HCT116 (cell line): ENCODE results near the gene LYST. TPM values are rescaled to one million over a fixed set of nuclear protein-coding genes. Genes with fewer than 3 reads are reported as not detected.
A peak's percentile ranks its signal among the peaks of the same experiment; 100 is the strongest.

Source experiments
- ATAC-seq: fragments of 200-7000 bp; cut with Tn5 transposase; 2 replicates; pipeline ENCODE4 v1.9.1; 2020; ENCODE audit warnings: mild to moderate bottlenecking, moderate library complexity
- BruUV-seq: library from RNA; stranded (reverse); fragments of 400-500 nt; replicated peaks from 2 replicates; lab custom pipeline; 2021; lab: Mats Ljungman, UMichigan
- CTCF ChIA-PET: fragments of 300-600 bp; sonication (Branson Sonifier 250); formaldehyde crosslinking; loops from one replicate; lab custom pipeline; 2021; ENCODE audit warnings: antibody characterized with exemption; lab: Charles Lee
- POLR2A ChIA-PET: fragments of 300-600, 350-600 bp; sonication (Branson Sonifier 250); formaldehyde crosslinking; loops from one replicate; lab custom pipeline; 2021; ENCODE audit warnings: antibody characterized with exemption; lab: Charles Lee
- RAD21 ChIA-PET, 2 experiments: fragments of 300-600 bp; sonication (Branson Sonifier 250); formaldehyde crosslinking; loops; one replicate each; lab custom pipeline; 2023; ENCODE audit warnings: low total read pairs in 2 of 2; ENCODE audit not compliant: uncharacterized antibody in 2 of 2, unreplicated experiment in 2 of 2, low non-redundant PET in 1 of 2; lab: Charles Lee
- DNase-seq: peaks from one replicate; pipeline ENCODE4 v3.0.0-alpha.2; 2010; ENCODE audit warnings: low read depth, low spot score
- H2AFZ ChIP-seq: fragments of 200-600 bp; shearing (Covaris generic), sonication (generic); 2 replicates; pipeline ENCODE4 v1.6.1; 2017; ENCODE audit warnings: low read depth, mixed run types, mixed read lengths, antibody characterized with exemption, low read length; ENCODE audit not compliant: poor library complexity, severe bottlenecking
- H3K27ac ChIP-seq: 2 replicates; pipeline ENCODE4 v1.5.1; 2012; ENCODE audit warnings: low read depth, low read length
- H3K27me3 ChIP-seq: fragments of 200-600 bp; sonication (generic); 2 replicates; pipeline ENCODE4 v1.6.1; 2016; ENCODE audit warnings: mixed run types, low read length, mixed read lengths; ENCODE audit not compliant: insufficient read depth
- H3K36me3 ChIP-seq, 2 experiments: fragments of 200-500 bp in 1 of 2; fragments of 200-600 bp in 1 of 2; sonication (Bioruptor generic) in 1 of 2; sonication (generic) in 1 of 2; 2 replicates each; pipeline versions ENCODE4 v1.5.1 to v1.6.1; 2014 to 2016; ENCODE audit warnings: low read length in 2 of 2, inconsistent platforms in 1 of 2, mixed read lengths in 1 of 2, mixed run types in 1 of 2; ENCODE audit not compliant: insufficient read depth in 2 of 2, control insufficient read depth in 1 of 2
- H3K4me1 ChIP-seq, 2 experiments: fragments of 200-600 bp in 1 of 2; sonication (generic) in 1 of 2; 2 replicates each; pipeline versions ENCODE4 v1.5.1 to v1.6.1; 2012 to 2017; ENCODE audit warnings: low read length in 2 of 2, inconsistent platforms in 1 of 2, mild to moderate bottlenecking in 1 of 2, mixed read lengths in 1 of 2, mixed run types in 1 of 2, moderate library complexity in 1 of 2; ENCODE audit not compliant: insufficient read depth in 2 of 2, control insufficient read depth in 1 of 2
- H3K4me2 ChIP-seq: fragments of 200-600 bp; sonication (generic); 2 replicates; pipeline ENCODE4 v1.6.1; 2017; ENCODE audit warnings: mixed run types, low read length, mixed read lengths
- H3K4me3 ChIP-seq, 2 experiments: fragments of 200-600 bp in 1 of 2; sonication (generic) in 1 of 2; replicated peaks in 1 of 2; 2 replicates each; pipeline ENCODE4 v1.5.1; 2011 to 2016; ENCODE audit warnings: low read length in 2 of 2, control low read depth in 1 of 2, low read depth in 1 of 2, mild to moderate bottlenecking in 1 of 2, mixed read lengths in 1 of 2, mixed run types in 1 of 2
- H3K79me2 ChIP-seq: fragments of 200-600 bp; sonication (generic); 2 replicates; pipeline ENCODE4 v1.6.1; 2017; ENCODE audit warnings: mild to moderate bottlenecking, mixed run types, low read length, moderate library complexity, mixed read lengths; ENCODE audit not compliant: insufficient read depth
- H3K9ac ChIP-seq: fragments of 200-600 bp; sonication (generic); 2 replicates; pipeline ENCODE4 v1.6.1; 2016; ENCODE audit warnings: low read length, mixed read lengths
- H3K9me2 ChIP-seq: fragments of 200-600 bp; sonication (generic), shearing (Covaris generic); 2 replicates; pipeline ENCODE4 v1.6.1; 2017; ENCODE audit warnings: mixed run types, mild to moderate bottlenecking, moderate library complexity; ENCODE audit not compliant: insufficient read depth
- H3K9me3 ChIP-seq, 2 experiments: fragments of 200-500 bp in 1 of 2; fragments of 200-600 bp in 1 of 2; sonication (Bioruptor generic) in 1 of 2; sonication (generic) in 1 of 2; 2 replicates each; pipeline ENCODE4 v1.6.1; 2014 to 2017; ENCODE audit warnings: low read length in 2 of 2, mixed read lengths in 2 of 2, inconsistent platforms in 1 of 2, low read depth in 1 of 2, mild to moderate bottlenecking in 1 of 2, mixed run types in 1 of 2, moderate library complexity in 1 of 2; ENCODE audit not compliant: control insufficient read depth in 1 of 2, insufficient read depth in 1 of 2
- H4K20me1 ChIP-seq: fragments of 200-600 bp; sonication (generic), shearing (Covaris generic); 2 replicates; pipeline ENCODE4 v1.6.1; 2017; ENCODE audit warnings: mixed run types, mild to moderate bottlenecking, moderate library complexity; ENCODE audit not compliant: insufficient read depth
- CEBPB ChIP-seq: IDR thresholded peaks from 2 replicates; pipeline ENCODE4 v1.6.1; 2012; ENCODE audit warnings: low read depth
- ELF1 ChIP-seq: IDR thresholded peaks from 2 replicates; pipeline ENCODE4 v1.6.1; 2012; ENCODE audit warnings: low read depth, borderline replicate concordance
- EZH2phosphoT487 ChIP-seq: fragments of 200-600 bp; IDR thresholded peaks from 2 replicates; pipeline ENCODE4 v1.6.1; 2018; ENCODE audit warnings: antibody characterized with exemption, borderline replicate concordance
- FOSL1 ChIP-seq: IDR thresholded peaks from 2 replicates; pipeline ENCODE4 v1.6.1; 2012; ENCODE audit warnings: low read depth
- SP1 ChIP-seq: IDR thresholded peaks from 2 replicates; pipeline ENCODE4 v1.6.1; 2012; ENCODE audit warnings: low read depth
- TCF7L2 ChIP-seq: IDR thresholded peaks from 2 replicates; pipeline ENCODE4 v1.7.0; 2011; ENCODE audit warnings: borderline replicate concordance, inconsistent platforms; ENCODE audit not compliant: insufficient read depth, insufficient read length; ENCODE audit errors: extremely low read depth
- YY1 ChIP-seq: IDR thresholded peaks from 2 replicates; pipeline ENCODE4 v1.6.1; 2011; ENCODE audit warnings: low read length, low read depth, moderate library complexity, mild to moderate bottlenecking; ENCODE audit not compliant: insufficient replicate concordance; ENCODE audit errors: extremely low read depth
- ZFX ChIP-seq: fragments of 450-650 bp; IDR thresholded peaks from 2 replicates; pipeline ENCODE4 v1.6.1; 2017
- intact Hi-C: fragments of 100-400 bp; cut with micrococcal nuclease; formaldehyde crosslinking; loops from 2 replicates; pipeline ENCODE4 v1.10.0; 2022
- total RNA-seq: library from RNA; stranded (reverse); gene quantifications from one replicate; pipeline ENCODE4 v1.2.1, GENCODE V29; 2021; ENCODE audit not compliant: unreplicated experiment
- TF ChIP-seq, protein P1 (sequence below): IDR thresholded peaks from 2 replicates; pipeline ENCODE4 v1.6.1; 2012; ENCODE audit warnings: low read depth
- TF ChIP-seq, protein P2 (sequence below): IDR thresholded peaks from 2 replicates; pipeline ENCODE4 v1.6.1; 2012
- TF ChIP-seq, protein P3 (sequence below): IDR thresholded peaks from 2 replicates; pipeline ENCODE4 v1.6.1; 2011; ENCODE audit warnings: mild to moderate bottlenecking, low read length, moderate library complexity; ENCODE audit not compliant: insufficient replicate concordance; ENCODE audit errors: extremely low read depth
- TF ChIP-seq, protein P4 (sequence below), 3 experiments: fragments of 200-600 bp in 1 of 3; sonication (generic) in 1 of 3; IDR thresholded peaks in 2 of 3; conservative IDR thresholded peaks in 1 of 3; 2 replicates each; pipeline ENCODE4 v1.5.1; 2012 to 2017; ENCODE audit warnings: low read depth in 2 of 3, low read length in 2 of 3, antibody characterized with exemption in 1 of 3, borderline replicate concordance in 1 of 3, control low read depth in 1 of 3, mild to moderate bottlenecking in 1 of 3, mixed read lengths in 1 of 3, mixed run types in 1 of 3, moderate library complexity in 1 of 3; ENCODE audit not compliant: insufficient read depth in 1 of 3

Gene LYST
- total RNA-seq, 1 experiment from 2014 or later, result 6.6 TPM

DNA sequence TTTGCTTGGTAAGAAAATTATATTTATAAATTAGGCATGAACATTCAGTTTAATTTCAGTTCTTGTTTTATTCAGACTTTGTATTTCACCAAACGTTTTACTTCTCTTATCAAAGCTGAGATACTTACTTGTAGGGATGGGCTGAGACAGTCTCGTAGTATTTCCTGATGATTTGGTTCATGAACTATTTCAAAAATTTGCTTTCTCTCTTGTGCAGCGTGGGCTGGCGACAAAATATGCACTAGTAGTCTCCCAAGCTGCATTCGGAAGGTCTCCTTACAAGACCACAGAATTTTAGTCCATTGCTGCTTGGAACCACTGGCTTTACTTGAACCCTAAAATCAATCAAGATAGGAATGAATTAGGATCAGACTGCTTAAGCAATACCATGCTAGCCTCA lies 125.4 kb downstream of the LYST start:
- no TSS peak for BruUV-seq
- Histone ChIP-seq H3K36me3 (no peaks in the 10 kb centered on the region), H3K4me1 (peaks cover 0 to 16% of the 10 kb centered on the region in 2 experiments; a peak in 2 of 4 replicates), H3K27me3 (no peaks in the 10 kb centered on the region), H3K4me2 (peak overlapping the region; percentile 41), H4K20me1 (no peaks in the 10 kb centered on the region), H3K9me3 (no peaks in the 10 kb centered on the region), H3K9ac (no peak overlapping the region), H3K27ac (no peak overlapping the region), H3K9me2 (no peaks in the 10 kb centered on the region), H2AFZ (no peak overlapping the region), H3K4me3 (no peak overlapping the region), H3K79me2 (no peaks in the 10 kb centered on the region)
- ATAC-seq, result no peak
- ChIA-PET CTCF (no interaction called here), POLR2A (no interaction called here), RAD21 (no interaction called here)
- no peak for DNase-seq
- no peak for TF ChIP-seq ZFX
- intact Hi-C loops, result no loop called here

DNA sequence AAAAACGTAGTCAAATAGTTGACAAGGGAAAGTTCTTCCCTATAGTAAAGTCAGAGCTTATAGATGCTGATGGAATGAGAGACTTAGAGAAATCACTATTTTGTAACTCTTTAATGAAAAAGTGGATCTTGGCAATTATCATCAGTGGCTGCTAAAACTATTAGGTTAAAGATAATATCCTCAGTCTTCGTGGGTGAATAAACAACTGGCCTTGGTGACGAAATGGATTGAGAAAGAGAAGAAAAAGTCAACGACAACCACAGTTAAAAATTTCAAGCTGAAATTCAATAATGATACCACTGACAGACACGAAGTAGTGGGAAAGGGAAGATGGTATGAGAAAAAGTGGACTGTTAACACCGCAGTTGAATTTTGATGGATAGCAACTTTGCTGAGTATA lies 127.1 kb downstream of the LYST start:
- no peak overlapping the region for H3K4me3 ChIP-seq
- no peak for ATAC-seq
- no TSS peak for BruUV-seq
- H2AFZ ChIP-seq, result no peak overlapping the region
- RAD21 ChIA-PET, result no interaction called here
- H3K27ac ChIP-seq, result no peak overlapping the region
- no peak overlapping the region for H3K9ac ChIP-seq
- intact Hi-C loops, result no loop called here
- H4K20me1 ChIP-seq, result no peaks in the 10 kb centered on the region
- CTCF ChIA-PET, result no interaction called here
- H3K4me1 ChIP-seq, result peaks cover under 1 to 17% of the 10 kb centered on the region in 2 experiments; a peak in 3 of 4 replicates
- POLR2A ChIA-PET, result no interaction called here
- H3K36me3 ChIP-seq, result no peaks in the 10 kb centered on the region
- no peaks in the 10 kb centered on the region for H3K9me3 ChIP-seq
- H3K4me2 ChIP-seq, result no peak overlapping the region
- DNase-seq, result no peak
- H3K27me3 ChIP-seq, result no peaks in the 10 kb centered on the region
- H3K79me2 ChIP-seq, result no peaks in the 10 kb centered on the region
- no peaks in the 10 kb centered on the region for H3K9me2 ChIP-seq
- TF ChIP-seq ELF1 (no peak), FOSL1 (no peak), EZH2phosphoT487 (no peak), YY1 (no peak), SP1 (no peak), CEBPB (no peak), TCF7L2 (no peak), ZFX (no peak)
- TF ChIP-seq, protein P1, sequence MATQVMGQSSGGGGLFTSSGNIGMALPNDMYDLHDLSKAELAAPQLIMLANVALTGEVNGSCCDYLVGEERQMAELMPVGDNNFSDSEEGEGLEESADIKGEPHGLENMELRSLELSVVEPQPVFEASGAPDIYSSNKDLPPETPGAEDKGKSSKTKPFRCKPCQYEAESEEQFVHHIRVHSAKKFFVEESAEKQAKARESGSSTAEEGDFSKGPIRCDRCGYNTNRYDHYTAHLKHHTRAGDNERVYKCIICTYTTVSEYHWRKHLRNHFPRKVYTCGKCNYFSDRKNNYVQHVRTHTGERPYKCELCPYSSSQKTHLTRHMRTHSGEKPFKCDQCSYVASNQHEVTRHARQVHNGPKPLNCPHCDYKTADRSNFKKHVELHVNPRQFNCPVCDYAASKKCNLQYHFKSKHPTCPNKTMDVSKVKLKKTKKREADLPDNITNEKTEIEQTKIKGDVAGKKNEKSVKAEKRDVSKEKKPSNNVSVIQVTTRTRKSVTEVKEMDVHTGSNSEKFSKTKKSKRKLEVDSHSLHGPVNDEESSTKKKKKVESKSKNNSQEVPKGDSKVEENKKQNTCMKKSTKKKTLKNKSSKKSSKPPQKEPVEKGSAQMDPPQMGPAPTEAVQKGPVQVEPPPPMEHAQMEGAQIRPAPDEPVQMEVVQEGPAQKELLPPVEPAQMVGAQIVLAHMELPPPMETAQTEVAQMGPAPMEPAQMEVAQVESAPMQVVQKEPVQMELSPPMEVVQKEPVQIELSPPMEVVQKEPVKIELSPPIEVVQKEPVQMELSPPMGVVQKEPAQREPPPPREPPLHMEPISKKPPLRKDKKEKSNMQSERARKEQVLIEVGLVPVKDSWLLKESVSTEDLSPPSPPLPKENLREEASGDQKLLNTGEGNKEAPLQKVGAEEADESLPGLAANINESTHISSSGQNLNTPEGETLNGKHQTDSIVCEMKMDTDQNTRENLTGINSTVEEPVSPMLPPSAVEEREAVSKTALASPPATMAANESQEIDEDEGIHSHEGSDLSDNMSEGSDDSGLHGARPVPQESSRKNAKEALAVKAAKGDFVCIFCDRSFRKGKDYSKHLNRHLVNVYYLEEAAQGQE, result no peak
- TF ChIP-seq, protein P2, sequence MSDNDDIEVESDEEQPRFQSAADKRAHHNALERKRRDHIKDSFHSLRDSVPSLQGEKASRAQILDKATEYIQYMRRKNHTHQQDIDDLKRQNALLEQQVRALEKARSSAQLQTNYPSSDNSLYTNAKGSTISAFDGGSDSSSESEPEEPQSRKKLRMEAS, result no peak
- TF ChIP-seq, protein P3, sequence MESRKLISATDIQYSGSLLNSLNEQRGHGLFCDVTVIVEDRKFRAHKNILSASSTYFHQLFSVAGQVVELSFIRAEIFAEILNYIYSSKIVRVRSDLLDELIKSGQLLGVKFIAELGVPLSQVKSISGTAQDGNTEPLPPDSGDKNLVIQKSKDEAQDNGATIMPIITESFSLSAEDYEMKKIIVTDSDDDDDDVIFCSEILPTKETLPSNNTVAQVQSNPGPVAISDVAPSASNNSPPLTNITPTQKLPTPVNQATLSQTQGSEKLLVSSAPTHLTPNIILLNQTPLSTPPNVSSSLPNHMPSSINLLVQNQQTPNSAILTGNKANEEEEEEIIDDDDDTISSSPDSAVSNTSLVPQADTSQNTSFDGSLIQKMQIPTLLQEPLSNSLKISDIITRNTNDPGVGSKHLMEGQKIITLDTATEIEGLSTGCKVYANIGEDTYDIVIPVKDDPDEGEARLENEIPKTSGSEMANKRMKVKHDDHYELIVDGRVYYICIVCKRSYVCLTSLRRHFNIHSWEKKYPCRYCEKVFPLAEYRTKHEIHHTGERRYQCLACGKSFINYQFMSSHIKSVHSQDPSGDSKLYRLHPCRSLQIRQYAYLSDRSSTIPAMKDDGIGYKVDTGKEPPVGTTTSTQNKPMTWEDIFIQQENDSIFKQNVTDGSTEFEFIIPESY, result no peak
- TF ChIP-seq, protein P4, sequence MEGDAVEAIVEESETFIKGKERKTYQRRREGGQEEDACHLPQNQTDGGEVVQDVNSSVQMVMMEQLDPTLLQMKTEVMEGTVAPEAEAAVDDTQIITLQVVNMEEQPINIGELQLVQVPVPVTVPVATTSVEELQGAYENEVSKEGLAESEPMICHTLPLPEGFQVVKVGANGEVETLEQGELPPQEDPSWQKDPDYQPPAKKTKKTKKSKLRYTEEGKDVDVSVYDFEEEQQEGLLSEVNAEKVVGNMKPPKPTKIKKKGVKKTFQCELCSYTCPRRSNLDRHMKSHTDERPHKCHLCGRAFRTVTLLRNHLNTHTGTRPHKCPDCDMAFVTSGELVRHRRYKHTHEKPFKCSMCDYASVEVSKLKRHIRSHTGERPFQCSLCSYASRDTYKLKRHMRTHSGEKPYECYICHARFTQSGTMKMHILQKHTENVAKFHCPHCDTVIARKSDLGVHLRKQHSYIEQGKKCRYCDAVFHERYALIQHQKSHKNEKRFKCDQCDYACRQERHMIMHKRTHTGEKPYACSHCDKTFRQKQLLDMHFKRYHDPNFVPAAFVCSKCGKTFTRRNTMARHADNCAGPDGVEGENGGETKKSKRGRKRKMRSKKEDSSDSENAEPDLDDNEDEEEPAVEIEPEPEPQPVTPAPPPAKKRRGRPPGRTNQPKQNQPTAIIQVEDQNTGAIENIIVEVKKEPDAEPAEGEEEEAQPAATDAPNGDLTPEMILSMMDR (IDR thresholded peaks at IDR 0.05 in 2 of 3, conservative IDR thresholded peaks at IDR 0.05 in 1 of 3; ENCODE audit: borderline replicate concordance in 1 of 3, insufficient read depth in 1 of 3, low read depth in 2 of 3, low read length in 2 of 3), result no peak
